ENCODE measurements around the gene LTBP1.

The LTBP1 gene

GRCh38 chr2:33144243-33144642 lies 197.5 kb downstream of the LTBP1 start:
- H3K4me2 ChIP-seq (ENCODE audit: low read length, poor library complexity, severe bottlenecking), result no peak overlapping the region
- H3K4ac ChIP-seq (ENCODE audit: low read depth in 1 of 2, low read length in 2 of 2), result no peak overlapping the region
- H3K36me3 ChIP-seq (ENCODE audit: control insufficient read depth in 1 of 2, insufficient read depth in 2 of 2, low read depth in 1 of 2, low read length in 2 of 2), result peaks cover 0 to 22% of the 10 kb centered on the region in 2 experiments
- no peak overlapping the region for H2BK15ac ChIP-seq (ENCODE audit: low read depth, poor library complexity, severe bottlenecking)
- H3K18ac ChIP-seq (ENCODE audit: low read depth in 1 of 2, low read length in 2 of 2), result no peak overlapping the region
- WGBS, result 98% methylated on average over 2 of the region's 3 CpGs
- no peak overlapping the region for H3K23ac ChIP-seq (ENCODE audit: low read length in 2 of 2)
- no peak overlapping the region for H2AK5ac ChIP-seq (ENCODE audit: low read length, severe bottlenecking)
- no peak overlapping the region for H2BK120ac ChIP-seq (ENCODE audit: low read depth, low read length)
- H2BK12ac ChIP-seq (ENCODE audit: low read length in 2 of 2), result no peak overlapping the region
- H2AFZ ChIP-seq (ENCODE audit: low read depth, low read length), result no peak overlapping the region
- H3K4me3 ChIP-seq (ENCODE audit: insufficient read depth in 1 of 2, low read depth in 1 of 2, low read length in 2 of 2), result no peak overlapping the region
- no peak overlapping the region for H3K9ac ChIP-seq (ENCODE audit: low read length)
- no peak overlapping the region for H4K8ac ChIP-seq (ENCODE audit: low read length)
- H3K14ac ChIP-seq (ENCODE audit: low read length in 2 of 2), result no peak overlapping the region
- no peaks in the 10 kb centered on the region for H3K9me3 ChIP-seq (ENCODE audit: control insufficient read depth, low read length)
- H3K79me1 ChIP-seq (replicated peaks; ENCODE audit: low read length, poor library complexity, severe bottlenecking), result no peaks in the 10 kb centered on the region
- no peak overlapping the region for H2BK5ac ChIP-seq (ENCODE audit: low read depth, low read length, poor library complexity, severe bottlenecking)
- DNase-seq, result no peak
- no peaks in the 10 kb centered on the region for H3K27me3 ChIP-seq (ENCODE audit: control insufficient read depth in 1 of 2, insufficient read depth in 1 of 2, low read length in 2 of 2)
- H3K27ac ChIP-seq (ENCODE audit: low read length, poor library complexity, severe bottlenecking), result no peak overlapping the region
- no peaks in the 10 kb centered on the region for H3K4me1 ChIP-seq (ENCODE audit: control insufficient read depth, insufficient read depth, low read depth, low read length)
- no peak overlapping the region for H4K91ac ChIP-seq (ENCODE audit: low read length)

- no peak overlapping the region for H3K4me2 ChIP-seq (ENCODE audit: low read length, poor library complexity, severe bottlenecking)
- H3K27ac ChIP-seq (ENCODE audit: low read length, poor library complexity, severe bottlenecking), result no peak overlapping the region
- H2AK5ac ChIP-seq (ENCODE audit: low read length, severe bottlenecking), result no peak overlapping the region
- no peak overlapping the region for H2BK120ac ChIP-seq (ENCODE audit: low read depth, low read length)
- H3K79me1 ChIP-seq (replicated peaks; ENCODE audit: low read length, poor library complexity, severe bottlenecking), result no peaks in the 10 kb centered on the region
- H2BK12ac ChIP-seq (ENCODE audit: low read length in 2 of 2), result no peak overlapping the region
- H3K9ac ChIP-seq (ENCODE audit: low read length), result peak overlapping the region; percentile 74
- no peak overlapping the region for H2AFZ ChIP-seq (ENCODE audit: low read depth, low read length)
- H2BK15ac ChIP-seq (ENCODE audit: low read depth, poor library complexity, severe bottlenecking), result no peak overlapping the region
- no peak overlapping the region for H3K14ac ChIP-seq (ENCODE audit: low read length in 2 of 2)
- H2BK5ac ChIP-seq (ENCODE audit: low read depth, low read length, poor library complexity, severe bottlenecking), result no peak overlapping the region
- H3K36me3 ChIP-seq (ENCODE audit: control insufficient read depth in 1 of 2, insufficient read depth in 2 of 2, low read depth in 1 of 2, low read length in 2 of 2), result peaks cover 0 to 27% of the 10 kb centered on the region in 2 experiments
- peak overlapping the region in 1 of 2 experiments; percentile 49 for H3K4me3 ChIP-seq (ENCODE audit: insufficient read depth in 1 of 2, low read depth in 1 of 2, low read length in 2 of 2)
- H3K4ac ChIP-seq (ENCODE audit: low read depth in 1 of 2, low read length in 2 of 2), result no peak overlapping the region
- 100% methylated on average over 1 of the region's 3 CpGs for WGBS
- H4K8ac ChIP-seq (ENCODE audit: low read length), result no peak overlapping the region
- H3K4me1 ChIP-seq (ENCODE audit: control insufficient read depth, insufficient read depth, low read depth, low read length), result no peaks in the 10 kb centered on the region
- no peaks in the 10 kb centered on the region for H3K9me3 ChIP-seq (ENCODE audit: control insufficient read depth, low read length)
- H3K27me3 ChIP-seq (ENCODE audit: control insufficient read depth in 1 of 2, insufficient read depth in 1 of 2, low read length in 2 of 2), result no peaks in the 10 kb centered on the region
- no peak for DNase-seq
- no peak overlapping the region for H3K18ac ChIP-seq (ENCODE audit: low read depth in 1 of 2, low read length in 2 of 2)
- no peak overlapping the region for H4K91ac ChIP-seq (ENCODE audit: low read length)
- no peak overlapping the region for H3K23ac ChIP-seq (ENCODE audit: low read length in 2 of 2)
Observed at GRCh38 chr2:33145459-33145858, 198.7 kb downstream of the LTBP1 start.

- 89% methylated on average over 3 of the region's 3 CpGs for WGBS
- H3K4ac ChIP-seq (ENCODE audit: low read depth in 1 of 2, low read length in 2 of 2), result no peak overlapping the region
- H3K79me1 ChIP-seq (replicated peaks; ENCODE audit: low read length, poor library complexity, severe bottlenecking), result no peaks in the 10 kb centered on the region
- no peak overlapping the region for H2AK5ac ChIP-seq (ENCODE audit: low read length, severe bottlenecking)
- H3K18ac ChIP-seq (ENCODE audit: low read depth in 1 of 2, low read length in 2 of 2), result no peak overlapping the region
- H3K4me3 ChIP-seq (ENCODE audit: insufficient read depth in 1 of 2, low read depth in 1 of 2, low read length in 2 of 2), result peak overlapping the region in 1 of 2 experiments; percentile 49
- no peaks in the 10 kb centered on the region for H3K9me3 ChIP-seq (ENCODE audit: control insufficient read depth, low read length)
- DNase-seq, result no peak
- no peak overlapping the region for H3K27ac ChIP-seq (ENCODE audit: low read length, poor library complexity, severe bottlenecking)
- no peak overlapping the region for H2AFZ ChIP-seq (ENCODE audit: low read depth, low read length)
- H2BK120ac ChIP-seq (ENCODE audit: low read depth, low read length), result no peak overlapping the region
- H4K91ac ChIP-seq (ENCODE audit: low read length), result no peak overlapping the region
- H3K14ac ChIP-seq (ENCODE audit: low read length in 2 of 2), result no peak overlapping the region
- H3K23ac ChIP-seq (ENCODE audit: low read length in 2 of 2), result no peak overlapping the region
- H4K8ac ChIP-seq (ENCODE audit: low read length), result no peak overlapping the region
- H3K4me2 ChIP-seq (ENCODE audit: low read length, poor library complexity, severe bottlenecking), result no peak overlapping the region
- no peaks in the 10 kb centered on the region for H3K27me3 ChIP-seq (ENCODE audit: control insufficient read depth in 1 of 2, insufficient read depth in 1 of 2, low read length in 2 of 2)
- no peak overlapping the region for H2BK12ac ChIP-seq (ENCODE audit: low read length in 2 of 2)
- peaks cover 0 to 27% of the 10 kb centered on the region in 2 experiments for H3K36me3 ChIP-seq (ENCODE audit: control insufficient read depth in 1 of 2, insufficient read depth in 2 of 2, low read depth in 1 of 2, low read length in 2 of 2)
- no peak overlapping the region for H2BK5ac ChIP-seq (ENCODE audit: low read depth, low read length, poor library complexity, severe bottlenecking)
- H3K9ac ChIP-seq (ENCODE audit: low read length), result peak overlapping the region; percentile 74
- no peak overlapping the region for H2BK15ac ChIP-seq (ENCODE audit: low read depth, poor library complexity, severe bottlenecking)
- H3K4me1 ChIP-seq (ENCODE audit: control insufficient read depth, insufficient read depth, low read depth, low read length), result no peaks in the 10 kb centered on the region
Observed at GRCh38 chr2:33146102-33146501, 199.3 kb downstream of the LTBP1 start.

- no peak overlapping the region for H2BK15ac ChIP-seq (ENCODE audit: low read depth, poor library complexity, severe bottlenecking)
- peaks cover 2% of the 10 kb centered on the region for H3K4me1 ChIP-seq (ENCODE audit: control insufficient read depth, insufficient read depth, low read depth, low read length)
- H2BK12ac ChIP-seq (ENCODE audit: low read length in 2 of 2), result no peak overlapping the region
- no peak overlapping the region for H3K27ac ChIP-seq (ENCODE audit: low read length, poor library complexity, severe bottlenecking)
- no peak overlapping the region for H2AFZ ChIP-seq (ENCODE audit: low read depth, low read length)
- H3K4me2 ChIP-seq (ENCODE audit: low read length, poor library complexity, severe bottlenecking), result no peak overlapping the region
- H2BK5ac ChIP-seq (ENCODE audit: low read depth, low read length, poor library complexity, severe bottlenecking), result no peak overlapping the region
- H4K91ac ChIP-seq (ENCODE audit: low read length), result no peak overlapping the region
- H4K8ac ChIP-seq (ENCODE audit: low read length), result no peak overlapping the region
- H3K9me3 ChIP-seq (ENCODE audit: control insufficient read depth, low read length), result no peaks in the 10 kb centered on the region
- WGBS, result 58% methylated on average over 2 of the region's 2 CpGs
- no peaks in the 10 kb centered on the region for H3K79me1 ChIP-seq (replicated peaks; ENCODE audit: low read length, poor library complexity, severe bottlenecking)
- H3K4me3 ChIP-seq (ENCODE audit: insufficient read depth in 1 of 2, low read depth in 1 of 2, low read length in 2 of 2), result no peak overlapping the region
- no peak overlapping the region for H2AK5ac ChIP-seq (ENCODE audit: low read length, severe bottlenecking)
- H3K9ac ChIP-seq (ENCODE audit: low read length), result peak overlapping the region; percentile 63
- no peak overlapping the region for H2BK120ac ChIP-seq (ENCODE audit: low read depth, low read length)
- no peak overlapping the region for H3K23ac ChIP-seq (ENCODE audit: low read length in 2 of 2)
- H3K4ac ChIP-seq (ENCODE audit: low read depth in 1 of 2, low read length in 2 of 2), result no peak overlapping the region
- H3K36me3 ChIP-seq (ENCODE audit: control insufficient read depth in 1 of 2, insufficient read depth in 2 of 2, low read depth in 1 of 2, low read length in 2 of 2), result peaks cover 0 to 11% of the 10 kb centered on the region in 2 experiments
- peak; percentile 59 for DNase-seq
- H3K18ac ChIP-seq (ENCODE audit: low read depth in 1 of 2, low read length in 2 of 2), result peak overlapping the region in 1 of 2 experiments; percentile 43
- no peaks in the 10 kb centered on the region for H3K27me3 ChIP-seq (ENCODE audit: control insufficient read depth in 1 of 2, insufficient read depth in 1 of 2, low read length in 2 of 2)
- H3K14ac ChIP-seq (ENCODE audit: low read length in 2 of 2), result no peak overlapping the region
Observed at GRCh38 chr2:33153008-33153407, 206.3 kb downstream of the LTBP1 start.
